ENCODE data around the gene WDR18.

DNA sequence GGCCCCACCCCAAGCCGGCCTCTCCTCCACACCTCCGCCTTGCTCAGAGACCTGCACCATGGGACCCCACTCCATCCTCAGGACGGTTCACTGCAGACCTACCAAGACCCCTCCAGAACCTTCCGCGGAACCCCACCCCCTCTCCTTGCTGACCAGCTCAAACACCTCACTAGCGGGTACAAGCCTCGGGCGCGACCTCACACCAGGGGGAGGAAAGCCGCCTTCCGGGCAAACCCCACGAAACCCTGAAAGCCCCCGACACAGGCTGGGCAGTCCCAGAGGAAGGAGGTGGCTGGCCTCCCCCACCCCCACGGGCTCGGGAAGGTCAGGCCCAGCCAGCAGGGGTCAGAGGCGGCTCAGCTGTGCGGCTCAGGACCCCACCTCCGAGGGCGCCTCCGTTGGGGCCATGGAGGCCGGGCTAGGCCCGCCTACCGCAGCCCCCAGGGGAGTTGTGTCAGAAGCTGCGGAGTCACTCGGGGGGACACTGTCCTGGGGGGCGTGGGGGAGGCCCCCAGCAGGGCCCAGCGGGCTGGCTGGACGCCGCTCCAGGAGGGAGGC lies 25.9 kb downstream of the WDR18 start:
- no peak for TF ChIP-seq POLR2AphosphoS5 (IDR thresholded peaks at IDR 0.05)
- TF ChIP-seq, protein P1, sequence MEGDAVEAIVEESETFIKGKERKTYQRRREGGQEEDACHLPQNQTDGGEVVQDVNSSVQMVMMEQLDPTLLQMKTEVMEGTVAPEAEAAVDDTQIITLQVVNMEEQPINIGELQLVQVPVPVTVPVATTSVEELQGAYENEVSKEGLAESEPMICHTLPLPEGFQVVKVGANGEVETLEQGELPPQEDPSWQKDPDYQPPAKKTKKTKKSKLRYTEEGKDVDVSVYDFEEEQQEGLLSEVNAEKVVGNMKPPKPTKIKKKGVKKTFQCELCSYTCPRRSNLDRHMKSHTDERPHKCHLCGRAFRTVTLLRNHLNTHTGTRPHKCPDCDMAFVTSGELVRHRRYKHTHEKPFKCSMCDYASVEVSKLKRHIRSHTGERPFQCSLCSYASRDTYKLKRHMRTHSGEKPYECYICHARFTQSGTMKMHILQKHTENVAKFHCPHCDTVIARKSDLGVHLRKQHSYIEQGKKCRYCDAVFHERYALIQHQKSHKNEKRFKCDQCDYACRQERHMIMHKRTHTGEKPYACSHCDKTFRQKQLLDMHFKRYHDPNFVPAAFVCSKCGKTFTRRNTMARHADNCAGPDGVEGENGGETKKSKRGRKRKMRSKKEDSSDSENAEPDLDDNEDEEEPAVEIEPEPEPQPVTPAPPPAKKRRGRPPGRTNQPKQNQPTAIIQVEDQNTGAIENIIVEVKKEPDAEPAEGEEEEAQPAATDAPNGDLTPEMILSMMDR (IDR thresholded peaks at IDR 0.05), result no peak
- TF ChIP-seq EP300 (IDR thresholded peaks at IDR 0.05), result no peak
- no peak for TF ChIP-seq POLR2A (IDR thresholded peaks at IDR 0.05)
